Bone marrow (tissue), 2 donors: ENCODE results near the gene PCYT2.

ENCODE experiments used
- DNase-seq, 2 donors: peaks; one replicate each; lab custom pipeline; 2025; lab: John Stamatoyannopoulos, UW

PCYT2 gene

DNA sequence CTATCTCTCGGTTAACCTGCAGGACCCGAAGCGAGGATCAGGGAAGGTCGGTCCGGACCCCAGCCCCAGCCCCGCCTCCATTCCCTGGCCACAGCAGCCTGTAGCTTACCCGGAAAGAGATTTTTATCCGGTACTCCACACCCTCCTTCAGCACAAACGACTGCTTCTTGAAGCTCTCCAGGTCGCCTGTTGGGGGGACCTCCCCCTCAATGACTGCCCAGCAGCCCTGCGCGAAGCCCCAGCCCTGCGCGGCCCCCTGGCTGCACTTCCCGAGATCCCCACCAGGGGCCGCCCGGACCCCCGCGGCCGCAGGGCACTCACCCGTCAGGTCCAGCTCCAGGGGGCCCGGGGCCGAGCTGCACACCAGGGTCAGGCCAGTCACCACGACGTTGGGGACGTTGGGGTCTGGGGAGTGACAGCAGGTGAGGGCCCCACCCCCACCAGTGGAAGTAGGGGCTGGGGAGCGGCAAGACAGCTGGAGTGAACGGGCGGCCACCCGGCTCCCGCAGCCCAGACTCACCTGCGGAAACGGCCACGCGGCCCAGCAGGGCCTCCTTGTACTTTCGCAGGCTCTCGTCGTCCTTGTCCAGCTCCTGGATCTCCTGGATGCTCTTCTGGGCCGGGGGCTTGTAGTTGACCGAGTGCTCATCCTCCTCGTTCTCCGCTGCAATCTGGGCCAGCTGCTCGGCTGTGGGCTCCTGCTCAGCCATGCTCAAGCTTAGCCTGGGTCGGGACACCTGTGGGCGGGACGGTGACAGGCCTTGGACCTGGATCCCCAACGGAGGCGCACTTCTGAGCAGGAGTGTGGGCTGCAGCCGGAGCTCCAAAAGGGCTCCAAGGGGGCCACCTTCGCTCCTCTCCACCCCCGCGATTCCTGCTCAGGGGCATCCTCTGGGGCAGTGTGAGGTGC lies 41.7 kb downstream of the PCYT2 start:
- DNase-seq, result peak in 1 of 2 donors; percentile 12

DNA sequence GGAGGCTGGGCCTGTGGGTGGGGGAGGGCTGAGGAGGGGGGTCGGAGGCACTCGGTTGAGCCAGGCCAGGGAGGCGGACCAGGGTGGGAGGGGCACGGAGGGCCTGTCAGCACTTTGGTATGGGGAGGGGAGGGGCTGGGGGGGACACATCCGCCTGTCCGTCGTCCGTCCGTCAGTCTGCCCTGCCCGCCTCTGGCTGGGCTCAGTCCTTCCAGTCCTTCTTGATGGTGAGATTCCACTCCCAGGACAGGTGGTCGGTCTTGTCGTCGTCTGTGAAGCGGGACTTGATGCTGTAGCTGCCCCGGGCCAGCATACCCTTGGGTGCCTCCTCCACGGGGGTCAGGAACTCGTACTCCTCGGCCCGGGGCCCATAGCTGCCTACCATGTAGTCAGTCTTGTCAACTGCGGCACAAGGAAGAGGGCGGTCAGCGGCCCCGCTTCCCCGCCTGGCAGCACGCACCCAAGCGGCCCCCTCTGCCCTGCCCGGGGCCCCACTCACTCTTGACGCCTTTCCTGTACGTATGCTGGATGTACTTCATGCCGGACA lies 42.5 kb downstream of the PCYT2 start:
- no peak for DNase-seq

DNA sequence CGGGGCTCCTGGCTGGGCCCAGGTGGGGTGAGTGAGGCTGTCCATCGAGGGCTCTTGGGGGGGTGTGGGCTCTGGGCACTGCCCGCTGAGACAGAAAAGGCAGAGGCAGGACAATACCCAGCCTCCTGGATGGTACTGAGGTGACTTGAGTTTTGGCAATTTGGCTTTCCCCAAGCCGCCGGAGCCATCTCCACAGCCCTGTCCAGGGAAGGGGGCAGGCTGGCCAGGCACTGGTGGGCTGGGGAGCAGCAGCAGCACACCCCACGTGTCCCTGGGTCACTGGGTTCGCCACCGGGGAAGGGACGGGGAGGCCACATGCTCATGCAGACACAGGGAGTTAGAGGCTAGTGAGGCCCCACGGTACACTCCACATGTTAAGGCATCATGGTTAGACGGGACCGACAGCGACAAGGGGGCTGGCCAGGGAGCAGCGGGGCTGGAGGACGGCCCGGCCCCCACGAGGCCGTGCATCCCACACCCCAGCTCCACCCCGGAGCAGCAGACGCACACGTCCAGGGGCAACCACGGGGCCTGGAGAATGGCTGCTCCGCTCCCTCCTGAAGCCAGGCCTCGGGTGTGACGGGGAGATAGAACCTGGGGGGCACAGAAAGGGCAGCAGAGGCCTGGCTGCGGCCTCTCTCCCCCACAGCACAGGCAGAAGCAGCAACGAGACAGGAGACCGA lies 43.1 kb downstream of the PCYT2 start:
- DNase-seq, result no peak

DNA sequence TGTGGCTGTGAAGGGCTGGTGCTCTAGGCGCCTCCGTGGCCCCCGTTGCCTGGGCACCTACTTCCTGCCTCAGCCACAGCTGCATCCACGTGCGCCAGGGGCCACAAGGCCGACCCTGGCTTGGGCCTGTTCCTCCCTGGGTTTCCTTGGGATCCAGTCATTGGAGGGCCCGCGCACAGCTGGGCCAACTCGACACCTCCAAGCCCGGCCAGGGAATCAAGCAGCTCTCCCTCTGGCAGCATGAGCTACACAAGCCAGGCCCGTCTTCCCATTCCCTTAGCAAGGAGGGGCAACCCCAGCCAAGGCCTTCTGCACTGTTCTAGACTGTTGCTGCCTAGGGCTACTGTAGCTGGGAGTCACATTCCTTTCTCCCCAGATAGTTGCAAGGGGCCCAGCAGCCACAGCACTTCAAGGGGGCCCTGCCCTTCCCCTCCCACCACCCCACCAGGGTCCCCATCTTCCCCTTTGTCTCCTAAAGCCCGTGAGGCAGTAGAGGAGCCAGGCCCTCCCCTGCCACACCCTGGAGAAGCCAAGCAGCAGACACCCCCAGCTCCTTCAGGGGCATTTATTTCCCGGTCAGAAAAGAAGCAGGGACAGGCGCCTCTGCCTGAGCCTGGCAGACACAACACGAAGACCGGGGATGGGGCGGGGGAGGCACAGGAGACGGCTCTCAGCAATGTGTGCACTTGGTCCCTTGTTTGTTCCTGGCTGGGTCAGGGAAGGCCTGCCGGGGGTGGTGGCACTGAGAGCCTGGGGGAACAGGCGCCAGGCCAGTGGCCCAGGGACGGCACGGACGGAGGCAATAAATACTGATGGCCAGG lies 43.8 kb downstream of the PCYT2 start:
- DNase-seq, result no peak

DNA sequence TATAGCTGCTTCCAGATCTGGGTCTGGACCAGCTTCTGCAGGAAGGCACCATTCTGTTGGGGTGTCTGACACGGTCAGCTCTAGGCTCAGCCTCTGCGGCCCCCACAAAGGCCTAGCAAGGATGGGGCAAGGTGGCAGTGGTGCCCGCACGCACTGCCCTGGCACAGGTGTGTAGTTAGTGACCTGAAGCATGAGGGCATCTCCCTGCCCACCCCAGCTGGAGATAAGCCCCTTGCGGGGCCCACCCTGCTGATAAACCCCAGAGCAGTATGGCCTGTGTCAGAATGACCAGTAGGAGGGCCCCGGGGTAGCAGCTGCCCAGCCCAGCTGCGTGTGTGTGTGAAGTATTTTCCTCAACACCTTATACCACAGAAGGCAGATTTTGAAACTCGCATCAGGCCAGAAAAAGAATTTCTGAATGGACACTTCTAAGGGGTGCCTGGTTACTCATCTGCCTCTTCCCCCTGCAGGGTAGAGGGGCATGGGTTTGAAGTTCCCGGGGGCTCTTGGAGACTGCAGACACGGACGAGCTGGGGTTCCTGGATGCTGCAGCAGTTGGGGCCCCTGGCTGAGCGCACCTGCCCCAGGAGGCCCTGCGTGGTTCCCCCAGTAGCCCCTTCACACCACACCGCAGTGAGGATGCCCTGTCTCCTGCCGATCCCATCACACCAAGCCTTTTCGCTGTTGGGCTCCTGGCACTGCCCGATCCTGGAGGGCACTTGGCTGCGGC lies 44.6 kb downstream of the PCYT2 start:
- DNase-seq, result no peak

DNA sequence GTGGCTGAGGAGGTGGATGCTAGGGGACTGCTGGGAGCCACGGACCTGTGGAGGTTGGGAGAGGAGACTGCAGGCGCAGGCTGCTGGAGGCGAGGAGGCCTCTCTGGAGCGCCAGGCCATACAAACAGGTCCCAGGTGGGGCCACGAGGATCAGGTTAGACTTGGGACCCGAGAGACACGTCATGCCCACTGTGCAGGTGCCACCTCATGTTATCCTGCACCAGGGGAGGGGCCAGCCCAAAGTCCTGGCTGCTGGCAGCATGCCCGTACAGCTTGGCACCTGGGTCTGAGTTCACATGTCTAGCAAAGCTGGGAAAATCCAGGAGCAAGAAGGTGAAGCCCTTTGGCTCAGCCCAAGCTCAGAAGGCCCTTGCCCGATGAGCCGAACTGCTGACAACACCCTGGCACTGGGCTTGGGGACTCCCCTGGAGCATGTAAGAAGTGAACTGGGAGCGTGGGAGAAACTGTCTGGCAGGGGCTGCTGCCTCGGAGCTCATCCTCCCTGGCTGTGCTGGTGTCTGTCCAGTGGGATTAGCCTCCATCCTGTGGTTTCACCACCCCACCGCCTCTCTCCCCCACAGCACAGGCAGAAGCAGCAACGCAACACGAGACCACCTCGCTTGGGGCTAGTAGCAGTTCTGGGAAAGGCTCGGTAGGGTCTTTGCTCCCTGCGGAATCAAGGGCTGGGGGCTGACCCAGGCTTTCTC lies 45.3 kb downstream of the PCYT2 start:
- DNase-seq, result no peak

DNA sequence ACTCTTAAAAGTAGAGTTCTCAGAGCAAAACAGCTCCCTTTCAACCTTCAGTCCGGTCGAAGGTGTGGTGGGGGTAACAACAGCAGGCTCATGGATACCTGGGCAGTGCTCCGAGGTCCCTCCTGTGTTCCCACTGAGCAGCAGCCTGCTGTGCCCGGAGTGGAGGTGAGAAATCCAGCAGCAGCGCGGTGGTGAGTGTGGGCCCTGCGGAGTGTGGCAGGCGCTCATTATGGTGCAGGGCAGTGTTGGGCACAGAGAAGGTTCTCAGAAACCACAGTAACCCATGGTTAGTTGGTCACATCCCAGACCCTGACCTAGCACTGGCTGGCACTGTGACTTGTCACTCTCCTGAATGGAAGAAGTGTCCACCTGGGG lies 45.9 kb downstream of the PCYT2 start:
- DNase-seq, result no peak

DNA sequence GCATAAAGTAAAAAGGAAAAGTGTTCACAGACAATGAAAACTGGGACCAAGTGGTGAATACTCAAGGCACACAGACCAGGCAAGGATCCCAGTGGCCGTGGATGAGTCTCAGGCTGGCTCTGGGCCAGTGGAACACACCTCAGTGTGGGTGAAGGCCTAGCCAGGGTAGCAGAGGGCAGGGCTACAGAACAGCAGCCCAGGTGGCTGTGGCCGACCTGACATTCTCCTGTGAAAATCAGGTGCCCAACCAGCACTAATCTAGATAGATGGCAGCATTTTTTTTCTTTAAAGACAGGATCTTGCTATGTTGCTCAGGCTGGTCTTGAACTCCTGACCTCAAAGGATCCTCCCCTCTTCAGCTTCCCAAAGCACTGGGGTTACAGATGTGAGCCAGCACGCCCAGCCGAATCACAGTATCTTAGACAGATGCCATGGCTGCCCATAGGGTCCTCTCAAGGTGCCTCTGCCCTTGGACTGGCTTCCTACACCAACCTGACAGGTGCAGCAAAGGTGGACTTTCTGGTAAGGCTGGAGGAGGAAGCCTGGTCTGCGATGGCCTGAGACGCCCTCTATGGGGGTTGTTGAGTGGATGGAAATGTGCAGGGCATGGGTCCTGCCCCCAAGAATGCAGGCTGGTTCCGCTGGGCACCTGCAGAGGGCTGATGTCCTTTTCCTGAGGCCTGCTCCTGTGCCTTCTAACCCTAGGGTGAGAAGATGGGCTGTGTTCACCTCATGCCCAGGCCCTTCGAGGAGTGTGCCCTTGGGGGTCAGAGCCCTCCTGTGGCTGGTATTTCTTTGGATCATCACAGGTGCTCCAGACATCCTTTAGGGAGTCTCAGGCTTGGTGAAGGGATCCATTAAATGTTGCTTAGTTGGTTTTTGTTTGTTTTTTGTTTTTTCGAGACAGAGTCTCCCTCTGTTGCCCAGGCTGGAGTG lies 47.1 kb downstream of the PCYT2 start:
- no peak for DNase-seq

DNA sequence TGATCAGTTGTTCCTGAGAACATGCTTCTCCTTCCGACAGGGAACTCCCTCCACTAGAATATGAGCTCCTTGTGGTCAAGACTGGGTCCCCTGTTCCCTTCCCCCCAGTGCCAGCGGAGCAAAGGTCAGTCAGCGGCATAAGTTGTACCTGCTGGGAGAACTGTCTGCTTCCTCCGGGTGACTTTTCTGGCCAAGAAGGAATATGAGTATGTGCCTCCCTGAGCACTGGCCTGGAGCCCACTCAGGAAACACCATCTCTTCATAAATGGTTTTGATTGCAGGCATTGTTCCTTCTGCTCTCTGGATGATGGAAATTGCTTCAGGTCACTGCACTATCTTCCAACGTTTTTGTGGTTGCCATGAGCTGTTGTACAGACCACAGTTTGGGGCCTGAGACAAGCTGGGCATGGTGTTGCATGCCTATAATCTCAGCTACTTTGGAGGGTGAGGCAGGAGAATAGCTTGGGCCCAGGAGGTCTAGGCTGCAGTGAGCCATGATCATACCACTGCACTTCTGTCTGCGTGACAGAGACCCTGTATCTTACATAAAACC lies 48.0 kb downstream of the PCYT2 start:
- DNase-seq, result no peak

DNA sequence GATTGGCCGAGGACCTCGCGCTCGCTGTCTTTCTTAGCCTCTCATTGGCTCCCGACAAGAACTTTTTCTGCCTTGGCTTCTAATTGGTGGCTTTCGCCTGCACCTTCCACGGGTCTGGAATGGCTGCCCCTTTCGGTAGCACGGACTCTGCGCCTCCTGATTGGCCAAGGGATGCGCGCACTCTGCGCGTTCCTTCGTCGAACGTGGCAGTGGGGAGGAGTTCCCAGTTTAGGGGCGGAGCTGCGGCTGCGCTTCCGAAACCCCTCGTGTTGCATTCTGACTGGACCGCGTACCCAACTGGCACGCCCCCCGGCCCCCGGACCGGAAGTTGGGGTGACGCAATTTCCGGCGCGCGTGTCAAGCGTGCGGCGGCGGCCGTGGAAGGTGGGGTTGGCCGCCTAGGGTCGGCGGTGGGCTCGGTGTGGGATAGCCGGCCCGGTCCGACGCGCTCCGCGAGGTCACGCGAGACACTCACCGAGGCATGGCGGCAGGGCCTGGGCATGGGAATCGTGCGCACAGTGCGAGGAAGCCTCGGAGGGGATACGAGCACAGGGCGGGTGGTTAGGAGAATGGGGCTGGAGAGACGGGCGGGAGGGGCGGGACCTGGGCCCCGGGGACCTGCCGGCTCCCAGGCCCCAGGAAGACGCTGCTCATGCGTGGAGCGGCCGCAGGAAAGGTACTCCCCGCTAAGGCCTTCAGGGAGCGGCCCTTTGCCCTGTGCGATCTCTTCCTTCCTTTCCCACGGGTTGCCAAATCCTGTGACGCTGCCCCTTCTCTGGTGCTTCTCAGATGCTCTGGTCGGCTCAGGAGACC lies 50.2 kb downstream of the PCYT2 start:
- DNase-seq, result peak; percentile 97 to 99

DNA sequence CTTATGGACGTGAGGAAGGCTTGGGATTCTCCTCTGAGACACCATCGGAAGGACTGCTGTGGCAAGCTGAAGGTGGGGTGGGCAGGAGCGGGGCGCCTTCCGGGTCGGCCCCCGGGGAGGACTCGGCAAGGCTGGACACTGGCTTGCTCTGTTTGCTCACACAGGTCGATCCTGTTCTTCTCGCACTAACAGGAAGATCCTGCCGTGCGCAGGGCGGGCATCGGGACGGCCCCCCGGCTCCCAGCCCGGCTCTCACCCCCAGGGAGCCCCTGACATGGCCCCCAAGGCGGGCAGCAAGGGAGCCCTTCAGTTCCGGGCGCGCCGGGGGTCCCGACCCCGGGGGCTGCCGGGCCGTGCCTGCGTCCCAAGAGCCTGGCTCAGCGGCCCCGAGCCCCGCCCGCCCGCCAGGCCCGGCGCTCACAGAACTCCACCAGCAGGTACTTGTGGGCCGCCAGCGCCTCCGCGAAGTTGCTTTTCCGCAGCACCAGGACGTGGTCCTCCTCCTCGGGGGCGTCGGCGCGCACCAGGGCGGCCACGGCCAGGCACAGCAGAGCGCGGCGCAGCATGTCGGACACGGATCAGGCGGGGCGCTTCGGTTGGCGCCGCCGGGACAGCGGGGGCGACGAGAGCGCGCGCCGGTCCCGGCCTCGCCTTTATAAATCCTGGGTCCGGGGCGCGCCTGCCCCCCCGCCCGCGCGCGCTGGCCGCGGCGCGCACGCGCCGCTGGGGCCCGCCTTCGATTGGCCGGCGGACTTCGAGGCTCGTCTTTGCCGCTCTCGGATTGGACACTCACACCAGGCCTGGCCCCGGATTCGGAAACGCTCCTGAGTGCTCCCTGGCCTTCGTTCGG lies 51.1 kb downstream of the PCYT2 start, which contains the start of gene P4HB:
TSS of gene P4HB (minus strand) at position 630 of the 850 bp plus-strand sequence. CDS start at position 566, 64 bp downstream.
- DNase-seq, result peak in 1 of 2 donors; percentile 97

DNA sequence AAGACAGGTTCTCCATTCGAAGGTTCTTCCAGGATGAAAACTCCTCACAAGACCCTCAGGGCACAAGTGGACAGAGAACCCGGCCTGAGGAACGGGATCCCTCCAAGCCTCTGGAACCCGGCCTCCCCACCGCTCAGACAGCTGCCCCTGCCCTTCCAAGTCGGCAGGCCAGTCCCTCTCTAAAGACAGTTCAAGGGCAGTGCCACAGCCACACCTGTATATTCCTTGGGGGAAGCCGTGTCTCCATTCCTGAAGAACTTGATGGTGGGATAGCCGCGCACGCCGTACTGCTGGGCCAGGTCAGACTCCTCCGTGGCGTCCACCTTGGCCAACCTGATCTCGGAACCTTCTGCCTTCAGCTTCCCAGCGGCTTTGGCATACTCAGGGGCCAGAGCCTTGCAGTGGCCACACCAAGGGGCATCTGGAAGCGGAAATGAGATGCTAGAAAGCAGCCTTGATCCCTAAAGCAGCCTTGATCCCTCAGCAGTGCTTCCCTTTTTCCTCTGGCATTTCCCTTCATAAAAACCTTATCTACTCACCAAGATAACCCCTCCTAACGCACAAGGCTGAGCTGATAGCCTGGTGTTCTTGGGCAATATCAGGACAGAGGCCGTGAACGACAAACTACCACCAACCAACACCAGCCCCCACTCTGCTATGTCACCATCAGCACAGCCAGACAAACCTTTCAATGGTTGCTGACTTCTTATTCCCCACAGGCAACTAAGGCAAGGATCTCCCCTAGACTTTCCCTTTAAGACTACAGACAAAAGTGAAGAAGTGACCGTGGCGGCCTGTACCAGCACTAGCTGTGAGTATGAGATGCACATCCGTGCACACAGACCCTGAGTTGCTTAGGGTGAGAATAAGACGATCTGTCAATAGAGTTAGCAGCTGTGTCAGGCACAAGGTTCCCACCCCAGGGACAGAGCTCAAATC lies 52.0 kb downstream of the PCYT2 start:
- DNase-seq, result no peak

DNA sequence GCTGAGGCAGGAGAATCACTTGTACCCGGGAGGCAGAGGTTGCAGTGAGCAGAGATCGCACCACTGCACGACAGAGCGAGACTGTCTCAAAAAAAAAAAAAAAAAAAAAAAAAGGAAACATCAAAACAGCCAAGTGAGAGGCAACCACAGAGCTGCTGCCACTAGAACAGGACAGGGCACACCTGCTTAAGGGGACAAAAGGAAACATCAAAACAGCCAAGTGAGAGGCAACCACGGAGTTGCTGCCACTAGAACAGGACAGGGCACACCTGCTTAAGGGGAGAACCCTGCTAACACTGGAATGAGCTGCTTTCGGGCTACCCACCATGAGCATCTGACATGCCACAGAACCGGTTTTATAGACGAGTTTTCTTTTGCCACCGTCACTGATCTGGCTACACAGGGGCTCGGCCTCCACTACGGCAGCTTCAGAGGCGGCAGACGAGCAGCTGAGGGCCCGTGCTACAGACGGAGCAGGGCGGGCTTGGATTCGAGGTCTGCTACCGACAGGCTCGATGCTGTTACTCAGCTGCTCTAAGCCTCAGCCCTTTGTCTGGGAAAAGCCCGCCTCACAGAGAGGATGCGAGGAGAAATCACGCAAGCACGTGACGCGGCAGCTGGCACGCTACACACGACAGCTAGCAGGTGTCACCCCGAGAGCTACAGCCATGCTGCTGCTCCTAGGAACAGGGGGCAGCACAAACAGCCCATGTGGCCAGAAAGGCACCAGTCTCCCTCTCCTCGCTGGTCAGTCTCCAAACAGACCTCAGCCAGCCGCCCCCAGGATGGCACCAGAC lies 52.8 kb downstream of the PCYT2 start:
- no peak for DNase-seq

DNA sequence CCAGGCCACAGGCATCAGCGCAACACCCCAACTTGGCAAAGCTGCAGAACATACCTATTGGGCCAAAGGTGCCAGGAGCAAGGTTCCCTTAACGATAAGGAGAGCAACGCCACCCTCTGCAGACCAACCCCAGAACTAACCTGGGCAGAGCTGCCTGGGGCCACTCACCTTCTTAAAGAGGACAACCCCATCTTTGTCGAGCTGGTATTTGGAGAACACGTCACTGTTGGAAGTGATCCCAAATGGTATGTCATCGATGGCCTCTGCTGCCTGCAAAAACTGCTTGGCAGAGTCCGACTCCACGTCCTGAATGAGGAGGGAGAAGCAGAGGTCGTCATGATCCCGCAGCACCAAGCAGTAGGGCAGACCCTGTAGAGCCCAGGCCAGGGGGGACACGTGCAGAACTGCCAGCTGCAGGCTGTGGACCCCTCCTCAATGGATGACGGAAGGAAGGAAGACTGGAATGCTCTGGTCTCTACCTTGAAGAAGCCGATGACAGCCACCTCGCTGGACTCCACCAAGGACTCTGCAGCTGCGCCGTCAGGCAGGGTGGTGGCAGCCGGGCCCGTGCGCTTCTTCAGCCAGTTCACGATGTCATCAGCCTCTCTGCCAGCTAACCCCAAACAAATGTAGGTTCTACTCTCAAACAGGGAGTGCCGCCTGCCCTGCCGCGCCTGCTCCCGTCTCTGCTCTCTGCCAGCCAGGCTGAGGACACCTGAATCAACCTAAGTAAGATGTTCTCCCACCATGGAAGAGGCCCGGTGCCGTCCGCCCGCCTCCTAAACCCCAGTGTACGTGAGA lies 56.0 kb downstream of the PCYT2 start:
- no peak for DNase-seq

DNA sequence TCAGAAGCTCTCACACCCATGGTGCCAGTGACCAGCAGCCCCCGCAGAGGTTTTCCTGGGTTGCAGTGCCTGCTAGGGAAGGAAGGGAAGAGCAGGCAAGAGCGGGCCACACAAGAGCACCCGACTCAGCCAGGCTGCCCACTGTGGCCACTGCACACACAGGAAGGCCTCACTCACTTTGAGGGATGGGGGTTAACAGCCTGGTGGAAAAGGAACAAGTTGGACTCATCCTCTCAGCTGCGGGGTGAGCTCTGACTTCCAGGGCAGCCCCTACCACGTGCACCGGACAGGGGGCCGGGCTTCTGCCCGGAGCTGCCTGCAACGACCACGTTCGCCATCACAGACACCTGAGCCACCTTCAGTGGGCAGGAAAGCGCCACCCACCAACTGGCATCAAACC lies 59.0 kb downstream of the PCYT2 start:
- no peak for DNase-seq
